AG04450 (cell line): ENCODE measurements around the gene GNG2. TPM values are rescaled to one million over a fixed set of nuclear protein-coding genes. Genes with fewer than 3 reads are reported as not detected.

ENCODE experiments used
- CTCF ChIA-PET: fragments of 300-600, 350-600 bp; formaldehyde crosslinking; extraction: SDS; loops from one replicate; lab custom pipeline; 2022; ENCODE audit warnings: antibody characterized with exemption, inconsistent platforms; lab: Charles Lee
- POLR2A ChIA-PET: fragments of 350-600 bp; formaldehyde crosslinking; extraction: SDS; loops from one replicate; lab custom pipeline; 2021; ENCODE audit warnings: antibody characterized with exemption, inconsistent platforms; lab: Yijun Ruan, JAX
- DNase-seq: peaks from one replicate; pipeline ENCODE4 v3.0.0-alpha.2; 2011; ENCODE audit warnings: low read depth, low spot score
- H3K27ac ChIP-seq: one replicate; pipeline ENCODE4 v1.5.1; 2012; ENCODE audit warnings: low read depth, low read length, control low read depth
- H3K27me3 ChIP-seq: one replicate; pipeline ENCODE4 v1.6.0; 2012; ENCODE audit warnings: low read length; ENCODE audit not compliant: control insufficient read depth, insufficient read depth
- H3K4me3 ChIP-seq: 2 replicates; pipeline ENCODE4 v1.5.1; 2011; ENCODE audit warnings: mild to moderate bottlenecking, low read depth, low read length, control low read depth
- H3K9me3 ChIP-seq: 2 replicates; pipeline ENCODE4 v1.5.1; 2012; ENCODE audit warnings: low read length; ENCODE audit not compliant: control insufficient read depth, insufficient read depth
- CTCF ChIP-seq: IDR thresholded peaks from 2 replicates; pipeline ENCODE4 v1.5.1; 2011; ENCODE audit warnings: low read depth, low read length, control low read depth, inconsistent platforms
- polyA plus RNA-seq: library from polyadenylated mRNA; depleted of rRNA; stranded (reverse); fragments of >200 nt; gene quantifications from 2 replicates; pipeline ENCODE4 v1.2.3, GENCODE V29; 2011; rRNA removed

Gene GNG2
- polyA plus RNA-seq, 1 experiment = 83.9 TPM

- H3K27me3 ChIP-seq = no peaks in the 10 kb centered on the region
- H3K27ac ChIP-seq = no peak overlapping the region
- no peak overlapping the region for H3K4me3 ChIP-seq
- peak; percentile 48 for TF ChIP-seq CTCF
- H3K9me3 ChIP-seq = no peaks in the 10 kb centered on the region
- CTCF ChIA-PET = interaction anchor here (1.3 to 2.1 kb wide), 6 partner anchors 9 to 118 kb away, joined by 3 to 10 read pairs (median 6); no protein-coding TSS in a partner anchor
- POLR2A ChIA-PET = interaction anchor here (1.0 to 2.5 kb wide), 2 partner anchors 10 to 53 kb away, joined by 3 to 11 read pairs; partner anchors contain the start of gene NID2
- DNase-seq = no peak
Measured at GRCh38 chr14:52015411-52016030, 155.1 kb downstream of the GNG2 start.

- H3K4me3 ChIP-seq = no peak overlapping the region
- CTCF ChIA-PET = interaction anchor here (0.8 to 2.0 kb wide), 2 partner anchors 11 to 114 kb away, joined by 3 to 6 read pairs; no protein-coding TSS in a partner anchor
- no peaks in the 10 kb centered on the region for H3K27me3 ChIP-seq
- DNase-seq = no peak
- no peaks in the 10 kb centered on the region for H3K9me3 ChIP-seq
- no peak overlapping the region for H3K27ac ChIP-seq
- TF ChIP-seq CTCF = no peak
- POLR2A ChIA-PET = no interaction called here
Measured at GRCh38 chr14:52018252-52018651, 157.8 kb downstream of the GNG2 start.

- H3K9me3 ChIP-seq = no peaks in the 10 kb centered on the region
- ChIA-PET CTCF (interaction anchor here (2.0 kb wide), 1 partner anchor 113 kb away, joined by 6 read pairs; no protein-coding TSS in a partner anchor), POLR2A (no interaction called here)
- H3K27me3 ChIP-seq = no peaks in the 10 kb centered on the region
- H3K4me3 ChIP-seq = no peak overlapping the region
- TF ChIP-seq CTCF = no peak
- no peak overlapping the region for H3K27ac ChIP-seq
- no peak for DNase-seq
Measured at GRCh38 chr14:52018970-52019369, 158.6 kb downstream of the GNG2 start.

Other genes starting within 250 kb of the GNG2 start
- gene FRMD6, start 208.7 kb upstream of the GNG2 start, polyA plus RNA-seq = 183 and 221 TPM in 2 replicates
- 366 and 400 TPM in 2 replicates for gene RTRAF, start 128.9 kb downstream of the GNG2 start, polyA plus RNA-seq
- 413 and 418 TPM in 2 replicates for gene NID2, start 208.4 kb downstream of the GNG2 start, polyA plus RNA-seq